Activated CD8-positive, alpha-beta memory T cell treated with anti-CD3 and anti-CD28 coated beads, Interleukin-2, amount 50 U/mL, for 24 hours (primary cell): ENCODE measurements around the gene RAB5IF.
"Not testable (repeated sequence)": the region's sequence is repeated elsewhere in the genome, so short reads cannot be mapped to it uniquely, and the experiment has no call there.

Source experiments
- DNase-seq: peaks from one replicate; pipeline ENCODE4 v3.0.0-alpha.2; 2020; ENCODE audit errors: extremely low read depth

Gene RAB5IF

DNA sequence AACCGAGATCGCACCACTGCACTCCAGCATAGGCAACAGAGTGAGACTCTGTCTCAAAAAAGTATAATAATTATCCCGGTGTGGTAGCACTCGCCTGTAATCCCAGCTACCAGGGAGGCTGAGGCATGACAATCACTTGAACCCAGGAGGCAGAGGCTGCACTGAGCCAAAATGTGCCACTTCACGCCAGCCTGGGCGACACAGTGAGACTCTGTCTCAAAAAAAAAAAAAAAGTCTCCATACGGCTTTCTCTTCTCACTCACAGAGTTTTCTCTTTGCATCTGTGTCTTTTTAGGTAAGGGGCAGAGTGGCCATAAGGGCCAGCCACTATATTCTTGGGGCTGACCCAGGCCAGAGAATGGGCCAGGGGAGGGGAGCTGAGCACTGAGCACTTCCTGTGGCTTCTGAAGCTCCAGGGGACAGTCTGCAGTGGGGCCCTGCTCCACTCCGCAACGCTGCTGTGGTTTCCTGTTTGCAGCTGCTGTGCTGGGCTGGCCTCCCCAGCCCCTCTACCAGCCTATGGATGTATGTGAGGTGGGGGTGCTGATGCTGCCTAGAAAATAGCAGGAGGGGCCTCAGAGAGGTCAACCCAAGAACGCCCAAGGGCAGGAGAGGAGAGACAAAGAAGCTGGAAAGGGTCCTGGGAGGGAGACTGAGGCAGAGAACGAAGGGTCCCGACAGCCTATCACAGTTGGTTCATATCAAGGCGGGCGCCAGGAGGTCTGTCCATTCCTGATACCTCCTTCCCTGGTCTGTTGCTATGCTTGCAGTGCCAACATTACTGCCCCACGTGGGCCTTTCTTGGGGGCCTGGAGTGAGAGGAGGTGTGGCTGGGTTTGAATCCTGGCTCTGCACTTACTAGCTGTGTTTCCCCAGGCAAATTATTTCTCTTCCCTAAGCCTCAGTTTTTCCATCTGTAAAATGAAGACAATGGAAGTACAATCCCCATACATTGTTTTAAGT lies 24.4 kb downstream of the RAB5IF start:
- no peak for DNase-seq

DNA sequence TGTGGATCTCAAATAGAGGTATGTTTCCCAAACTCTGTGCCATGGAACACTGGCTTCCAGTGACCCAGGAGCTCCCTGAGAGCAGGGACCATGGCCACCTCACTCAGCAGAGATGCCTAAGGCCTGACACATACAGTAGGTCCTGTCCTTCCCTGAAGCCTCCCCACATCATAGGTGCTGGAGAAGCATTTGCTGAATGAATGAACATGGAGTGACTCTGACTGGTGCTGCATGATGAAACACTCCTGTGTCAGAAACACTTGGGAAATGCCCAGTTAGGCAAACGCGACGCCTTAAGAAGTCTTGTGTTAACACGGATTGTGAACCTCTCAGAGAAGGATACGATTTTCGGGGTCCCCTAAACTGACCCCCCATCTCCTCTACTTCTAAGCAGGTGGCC lies 26.1 kb downstream of the RAB5IF start:
- DNase-seq = no peak

DNA sequence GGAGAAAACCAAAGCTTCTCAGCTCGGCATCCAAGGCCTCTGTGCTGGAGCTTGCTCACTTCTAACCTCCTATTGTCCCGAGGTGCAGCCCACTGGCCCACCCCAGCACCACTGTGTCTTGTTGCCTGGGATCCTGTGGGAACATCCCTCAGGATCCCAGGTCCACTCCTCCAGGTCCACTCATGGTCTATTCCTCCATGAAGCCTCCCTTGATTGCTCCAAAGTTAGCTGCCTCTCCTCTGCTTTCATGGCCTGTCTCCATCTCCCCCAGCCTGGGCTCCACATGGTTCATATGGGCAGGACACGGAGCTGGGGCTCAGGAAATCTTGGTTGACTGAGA lies 26.5 kb downstream of the RAB5IF start:
- no peak for DNase-seq

DNA sequence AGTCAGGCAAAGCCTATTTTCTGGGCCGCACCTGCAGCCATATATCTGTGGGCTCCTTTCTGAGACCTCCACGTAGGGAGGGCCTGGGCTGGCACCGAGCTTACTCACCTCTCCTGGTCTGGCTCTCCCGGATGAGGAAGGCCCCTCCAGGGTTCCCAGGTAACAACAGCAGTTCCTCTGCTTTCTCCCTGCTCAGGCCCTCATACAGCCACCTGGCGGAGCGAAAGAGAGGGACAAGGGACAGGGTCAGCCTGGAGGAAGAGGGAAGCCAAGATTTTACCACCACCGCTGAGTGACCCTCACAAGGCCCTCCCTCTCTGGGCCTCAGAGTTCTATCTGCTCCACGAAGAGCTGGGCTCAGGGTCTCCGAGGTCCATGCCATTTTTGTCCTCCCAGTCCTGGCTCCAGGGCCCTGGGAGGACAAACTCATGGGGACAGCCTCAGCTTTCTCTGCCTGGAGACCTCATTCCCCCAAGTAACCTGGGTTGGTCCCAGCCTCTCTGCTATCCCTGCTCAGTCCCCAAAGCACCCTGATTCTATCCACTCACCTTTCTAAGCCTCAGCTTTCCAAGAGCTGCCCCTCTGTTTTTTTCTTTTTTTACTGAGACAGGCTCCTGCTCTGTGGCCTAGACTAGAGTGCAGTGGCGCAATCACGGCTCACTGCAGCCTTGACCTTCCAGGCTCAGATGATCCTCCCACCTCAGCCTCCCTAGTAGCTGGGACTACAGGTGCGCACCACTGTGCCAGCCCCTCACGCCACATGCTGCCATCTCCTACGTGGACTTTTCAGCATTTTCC lies 27.1 kb downstream of the RAB5IF start:
- no peak for DNase-seq

DNA sequence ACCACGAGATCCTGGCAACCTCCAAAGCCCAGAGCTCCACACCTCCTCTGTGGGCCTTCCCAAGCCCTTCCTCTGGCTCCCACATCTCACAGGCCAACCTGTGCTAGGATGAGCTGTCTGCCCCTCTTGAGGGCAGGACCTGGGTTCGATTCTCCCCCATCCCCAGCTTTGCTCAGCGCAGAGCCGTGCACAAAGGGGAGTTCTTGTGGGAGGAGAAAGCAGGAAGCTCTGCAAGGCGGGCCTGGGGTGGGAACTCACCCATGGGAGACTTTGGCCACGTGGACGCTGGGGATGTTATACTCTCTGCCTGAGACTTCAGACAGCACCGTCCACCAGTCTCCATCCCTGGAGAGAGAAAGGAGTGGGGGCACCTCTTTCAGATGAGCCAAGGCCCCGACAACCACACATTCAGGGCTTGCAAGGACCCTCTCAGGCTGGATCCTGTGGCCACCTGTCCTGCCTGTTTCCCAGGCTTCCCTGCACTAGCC lies 27.8 kb downstream of the RAB5IF start:
- no peak for DNase-seq

DNA sequence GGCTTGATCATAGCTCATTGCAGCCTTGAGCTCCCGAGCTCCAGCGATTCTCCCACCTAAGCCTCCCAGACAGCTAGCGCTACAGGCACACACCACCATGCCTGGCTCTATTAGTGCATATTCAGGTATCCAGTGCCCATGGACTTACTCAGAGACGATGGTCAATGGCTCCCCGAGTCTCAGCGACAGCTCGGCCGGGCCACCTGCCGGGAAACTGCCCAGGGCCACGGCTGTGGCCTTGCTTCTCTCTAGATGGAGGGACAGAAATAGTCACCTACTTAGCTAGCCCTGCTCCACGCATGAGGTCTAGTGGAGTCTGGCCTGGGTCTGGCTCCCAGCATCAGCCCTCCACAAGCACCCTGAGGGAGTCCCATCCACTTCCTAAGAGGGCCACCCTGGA lies 28.8 kb downstream of the RAB5IF start:
- DNase-seq = no peak

DNA sequence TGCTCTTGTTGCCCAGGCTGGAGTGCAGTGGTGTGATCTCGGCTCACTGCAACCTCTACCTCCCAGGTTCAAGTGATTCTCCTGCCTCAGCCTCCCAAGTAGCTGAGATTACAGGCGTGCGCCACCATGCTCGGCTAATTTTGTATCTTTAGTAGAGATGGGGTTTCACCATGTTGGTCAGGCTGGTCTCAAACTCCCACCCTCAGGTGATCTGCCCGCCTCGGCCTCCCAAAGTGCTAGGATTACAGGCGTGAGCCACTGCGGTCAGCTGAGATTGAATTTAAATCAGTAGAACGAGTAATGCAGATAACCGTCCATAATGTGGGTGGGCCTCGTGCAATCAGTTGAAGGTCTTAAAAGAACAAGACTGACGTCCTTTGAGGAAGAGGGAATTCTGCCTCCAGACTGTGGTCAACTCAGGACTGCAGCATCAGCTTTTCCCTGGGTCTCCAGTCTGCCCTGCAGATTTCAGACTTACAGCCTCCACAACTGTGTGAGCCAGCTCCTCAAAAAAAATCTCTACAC lies 33.4 kb downstream of the RAB5IF start:
- not testable (repeated sequence) for DNase-seq

DNA sequence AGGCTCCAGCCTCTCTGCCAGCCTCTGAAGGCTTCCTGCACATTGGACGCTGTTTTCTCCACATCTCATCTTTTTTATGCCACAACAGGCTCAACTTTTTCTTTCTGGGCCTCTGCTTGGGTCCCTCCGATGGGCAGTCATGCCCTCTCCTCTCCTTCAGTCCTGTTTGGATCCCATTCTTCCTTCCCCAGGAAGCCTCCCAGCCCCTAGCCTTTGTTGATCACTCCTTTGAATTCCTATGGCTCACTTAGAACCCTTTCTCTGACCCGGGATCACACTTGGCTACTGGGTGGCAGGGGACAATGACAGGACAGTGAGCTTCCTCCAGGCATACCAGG lies 35.9 kb downstream of the RAB5IF start:
- no peak for DNase-seq

DNA sequence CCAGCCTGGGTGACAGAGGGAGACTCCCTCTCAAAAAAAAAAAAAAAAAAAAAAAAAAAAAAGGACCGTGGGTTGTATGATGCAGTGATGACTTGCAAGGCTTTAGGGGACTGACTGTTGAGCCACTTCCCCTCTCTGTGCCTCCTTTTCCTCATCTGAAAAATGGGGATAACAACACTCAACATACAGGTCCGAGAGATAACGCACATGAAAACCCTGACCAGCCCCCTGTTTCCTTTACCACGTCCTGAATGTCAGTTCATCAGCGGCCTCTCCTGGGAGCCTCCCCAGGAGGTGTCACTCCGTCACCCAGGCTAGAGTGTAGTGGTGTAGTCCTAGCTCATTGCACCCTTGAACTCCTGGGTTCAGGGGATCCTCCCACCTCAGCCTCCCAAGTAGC lies 36.6 kb downstream of the RAB5IF start:
- no peak for DNase-seq

DNA sequence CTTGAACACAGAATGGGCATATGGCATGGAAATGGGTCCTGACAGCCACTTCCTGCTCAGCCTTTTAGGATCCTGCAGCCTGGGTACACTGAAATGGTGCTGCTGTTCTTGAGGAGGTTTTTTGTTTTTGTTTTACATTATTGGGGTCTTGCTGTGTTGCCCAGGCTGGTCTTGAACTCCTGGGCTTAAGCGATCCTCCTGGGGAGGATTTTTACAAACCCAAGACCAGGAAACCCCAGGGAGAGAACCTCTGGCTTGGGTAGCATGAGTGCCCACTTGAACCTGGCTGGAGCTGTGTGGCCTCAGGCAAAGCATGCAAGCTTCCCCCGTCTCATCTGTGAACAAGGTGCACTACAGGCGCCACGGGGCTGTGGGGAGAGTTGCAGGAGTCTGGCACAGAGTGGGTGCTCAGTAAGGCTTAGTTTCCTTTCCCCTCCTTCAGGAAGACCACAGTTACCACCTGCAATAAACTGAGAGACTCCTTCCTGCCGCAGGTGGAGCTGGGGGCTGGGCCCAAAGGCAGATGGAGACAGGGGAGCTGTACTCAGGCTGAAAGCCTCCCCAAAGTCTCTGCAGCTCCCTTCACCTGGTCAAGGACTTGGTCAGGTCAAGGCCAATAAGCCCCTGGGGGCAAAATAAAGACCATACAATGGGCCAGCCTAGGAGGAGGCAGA lies 38.6 kb downstream of the RAB5IF start:
- peak; percentile 39 for DNase-seq

DNA sequence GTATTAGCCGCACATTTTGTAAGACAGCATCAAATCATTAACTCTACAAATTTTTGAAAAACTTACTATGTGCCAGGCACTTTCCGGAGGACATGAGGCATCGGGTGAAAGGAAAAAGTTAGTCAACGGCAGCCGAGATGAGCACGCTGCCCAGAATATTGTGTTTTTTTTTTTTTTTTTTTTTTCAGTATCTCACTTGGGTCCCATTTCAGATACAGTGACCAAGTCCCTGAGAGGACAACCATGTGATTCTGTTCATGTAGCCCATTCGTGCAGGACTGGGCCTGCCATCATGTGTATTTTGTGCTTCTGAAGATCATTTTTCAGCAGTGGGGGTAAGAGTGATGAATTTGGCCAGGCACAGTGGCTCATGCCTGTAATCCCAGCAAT lies 39.1 kb downstream of the RAB5IF start:
- DNase-seq = peak; percentile 29

DNA sequence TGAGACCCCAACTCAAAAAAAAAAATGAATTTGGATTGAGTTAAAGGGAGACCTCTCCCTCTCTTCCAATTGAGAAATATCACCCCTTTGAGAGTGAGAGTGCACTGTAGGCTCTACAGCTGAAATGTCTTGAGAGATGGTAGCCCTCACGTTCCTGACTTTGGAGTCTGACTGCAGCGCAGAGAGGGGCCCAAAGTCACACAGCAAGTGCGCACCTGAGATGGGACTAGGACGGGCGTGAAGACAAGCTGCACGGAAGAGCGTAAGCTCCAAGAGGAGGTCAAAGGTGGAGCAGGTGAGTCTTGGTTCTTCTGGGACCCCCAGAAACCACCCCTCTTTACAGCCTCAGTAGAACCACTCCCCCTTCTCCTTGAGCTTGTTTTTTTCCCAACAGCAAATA lies 39.8 kb downstream of the RAB5IF start:
- no peak for DNase-seq

DNA sequence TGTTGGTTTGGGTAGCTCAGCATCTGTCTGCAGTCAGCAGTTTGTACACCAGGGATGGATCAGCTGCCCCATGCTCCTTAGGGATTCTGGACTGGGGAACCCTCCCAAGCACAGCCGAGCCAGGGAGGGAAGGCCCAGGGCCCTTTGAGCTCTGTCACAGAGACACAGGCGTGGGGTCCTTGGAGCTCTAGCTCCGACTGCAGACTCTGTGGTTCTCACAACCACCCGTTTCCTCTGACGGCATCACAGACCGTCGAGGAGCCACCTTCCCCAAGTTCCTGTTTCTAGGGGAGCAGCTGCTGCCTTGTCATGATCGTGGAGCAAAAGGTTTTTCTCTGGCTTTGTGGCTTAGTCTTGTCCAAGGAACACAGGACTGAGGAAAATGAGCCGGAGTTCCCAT lies 40.4 kb downstream of the RAB5IF start, which contains the start of gene SLA2:
Gene SLA2 (minus strand): TSS at position 199 of the 400 bp plus-strand sequence. CDS start 4,861 bp downstream, outside the sequence.
- DNase-seq = peak; percentile 23

DNA sequence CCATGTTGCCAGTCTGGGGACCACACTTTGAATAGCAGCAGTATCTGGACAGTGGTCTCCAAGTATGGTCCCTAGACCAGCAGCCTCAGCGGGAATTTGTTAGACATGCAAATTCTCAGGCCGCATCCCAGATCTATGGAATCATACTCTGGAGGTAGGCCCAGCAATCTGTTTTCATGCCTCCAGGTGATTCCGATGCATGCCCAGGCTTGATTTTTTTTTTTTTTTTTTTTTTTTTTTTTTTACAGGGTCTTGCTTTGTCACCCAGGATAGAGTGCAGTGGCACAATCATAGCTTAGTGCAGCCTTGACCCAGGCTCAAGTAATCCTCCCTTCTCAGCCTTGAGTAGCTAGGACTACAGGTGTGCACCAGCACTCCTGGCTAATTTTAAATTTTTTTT lies 41.1 kb downstream of the RAB5IF start:
- no peak for DNase-seq

DNA sequence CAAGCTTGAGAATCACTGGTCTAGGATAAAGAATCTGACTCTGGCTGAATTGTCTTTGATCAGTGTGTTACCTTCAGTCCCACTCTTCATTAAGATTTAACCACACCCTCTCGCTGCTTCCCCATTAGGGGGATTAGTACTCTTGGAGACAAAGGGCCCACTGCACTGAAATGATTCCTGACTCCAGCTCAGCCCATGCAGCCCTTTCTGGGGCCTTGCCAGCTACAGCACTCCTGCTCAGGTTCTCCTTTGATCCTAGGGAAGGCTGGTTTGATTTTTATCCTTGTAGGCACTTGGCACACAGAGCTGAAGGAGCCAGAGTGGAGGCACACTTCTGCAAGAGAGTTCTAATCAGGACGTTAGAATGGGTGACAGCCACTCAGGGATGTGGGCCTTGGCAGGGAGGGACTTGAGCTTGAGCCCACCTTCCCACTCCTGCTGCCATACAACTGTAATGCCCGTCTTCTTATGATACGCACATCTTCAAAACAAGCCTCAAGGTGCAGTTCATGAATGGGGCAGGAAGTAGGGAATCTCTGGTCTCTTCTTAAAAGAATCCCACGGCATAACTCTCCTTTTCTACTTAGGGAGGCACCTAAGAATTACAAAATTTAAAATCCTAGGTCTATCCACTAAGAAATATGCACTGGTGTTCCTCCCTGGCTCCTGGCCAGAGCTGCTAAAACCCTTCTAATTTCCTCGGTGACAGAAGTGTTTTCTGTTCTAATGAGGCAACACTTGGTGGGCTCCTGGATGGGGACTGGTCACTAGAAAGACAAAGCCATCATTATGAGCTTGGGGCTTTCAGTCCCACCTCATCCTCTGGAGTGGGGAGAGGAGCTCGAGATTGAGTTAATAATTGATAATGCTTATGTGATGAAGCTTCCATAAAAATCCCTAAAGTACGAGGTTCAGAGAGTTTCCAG lies 41.9 kb downstream of the RAB5IF start:
- DNase-seq = no peak

DNA sequence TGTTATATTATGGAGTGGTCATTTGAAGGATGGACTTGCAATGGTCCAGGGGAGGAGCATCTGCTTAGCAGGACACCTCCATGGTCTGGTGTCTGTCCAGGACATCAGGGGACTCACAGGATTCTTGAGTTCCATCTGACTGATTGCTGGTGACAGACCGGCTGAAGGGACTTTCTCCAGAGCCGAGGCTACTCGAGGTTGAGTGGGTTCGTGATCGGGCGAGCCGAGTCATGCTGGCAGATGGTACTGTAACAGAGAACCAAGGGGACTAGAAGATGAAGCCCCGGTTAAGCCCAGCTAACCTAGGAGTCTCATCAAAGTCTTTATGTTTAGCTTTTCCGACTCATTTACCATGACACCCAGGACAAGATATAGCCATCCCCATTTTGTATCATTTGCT lies 47.9 kb downstream of the RAB5IF start:
- DNase-seq = no peak

DNA sequence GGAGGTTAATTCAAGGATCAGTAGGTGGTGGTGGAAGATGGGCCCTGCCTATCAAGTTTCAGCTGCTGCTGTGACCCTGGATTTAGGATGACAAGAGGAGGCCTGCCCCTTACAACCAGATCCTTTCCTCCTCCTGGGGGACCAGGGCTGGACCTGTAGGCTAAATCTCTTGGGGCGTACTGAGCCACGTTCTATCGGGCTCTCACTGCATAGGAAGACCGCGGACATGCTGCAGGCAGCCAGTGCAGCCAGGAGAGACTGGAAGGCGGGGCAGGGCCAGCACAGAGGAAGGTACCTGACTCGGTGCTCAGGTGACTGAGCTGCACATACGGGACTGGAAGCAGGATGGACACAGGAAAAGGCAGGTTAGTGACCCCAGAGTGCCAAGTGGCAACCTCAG lies 48.9 kb downstream of the RAB5IF start:
- no peak for DNase-seq

DNA sequence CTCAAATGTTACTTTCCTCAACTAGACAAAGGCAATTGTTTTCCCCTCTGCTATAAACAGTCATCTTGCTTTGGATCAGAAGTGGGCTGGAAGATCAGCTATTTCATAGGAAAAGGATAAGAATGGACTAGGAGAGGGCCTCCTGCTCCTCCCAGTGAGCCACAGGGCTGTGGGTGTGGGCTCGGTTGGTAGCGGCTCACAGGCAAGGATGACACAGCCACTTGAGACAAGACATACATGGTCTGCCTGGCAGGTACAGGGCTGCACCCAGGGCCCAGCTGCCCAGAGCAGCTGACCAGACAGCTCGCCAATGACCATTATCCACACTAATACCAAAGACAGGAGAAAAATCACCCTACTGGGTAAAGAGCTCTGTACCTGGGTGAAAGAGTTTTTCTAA lies 49.4 kb downstream of the RAB5IF start:
- no peak for DNase-seq

DNA sequence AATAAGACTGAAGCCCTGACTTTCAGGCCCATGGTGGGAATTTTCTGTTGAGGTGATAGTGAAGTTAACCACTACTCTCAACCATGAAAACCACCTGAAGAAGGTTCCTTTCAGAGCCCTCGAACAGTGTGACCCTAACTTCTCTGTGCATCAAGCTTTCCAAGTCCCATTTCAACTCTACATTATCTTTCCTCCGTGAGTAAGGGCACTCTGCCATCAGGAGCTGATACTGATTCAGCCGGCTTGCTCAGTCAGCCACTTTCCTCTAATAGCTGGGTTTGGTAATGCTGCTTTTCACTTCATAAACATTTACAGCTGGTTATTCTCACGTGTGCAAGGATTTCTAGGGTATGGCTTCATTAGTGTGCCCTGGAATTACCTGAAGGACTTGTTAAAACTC lies 51.2 kb downstream of the RAB5IF start:
- DNase-seq = no peak

DNA sequence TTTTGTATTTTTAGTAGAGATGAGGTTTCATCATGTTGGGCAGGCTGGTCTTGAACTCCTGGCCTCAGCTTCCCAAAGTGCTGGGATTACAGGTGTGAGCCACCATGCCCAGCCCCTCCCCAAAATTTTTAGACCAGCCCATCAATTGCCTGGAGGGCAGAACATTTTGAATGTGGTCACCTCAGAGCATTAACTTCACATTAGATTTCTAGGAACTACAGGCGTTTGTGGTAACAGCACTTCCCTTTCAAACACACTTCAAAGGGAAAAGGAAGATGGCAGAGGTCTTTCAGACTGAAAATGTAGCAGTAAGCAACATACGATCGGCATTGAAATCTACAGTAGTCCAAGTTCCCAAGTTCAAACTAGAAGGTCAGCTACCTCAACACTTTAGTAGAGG lies 52.7 kb downstream of the RAB5IF start:
- DNase-seq = no peak
